ENCODE results near the gene TANC1. TPM values are rescaled to one million over a fixed set of nuclear protein-coding genes. Genes with fewer than 3 reads are reported as not detected.

The TANC1 gene
- total RNA-seq, 1 experiment from 2014 or later, result 2.5 TPM

DNA sequence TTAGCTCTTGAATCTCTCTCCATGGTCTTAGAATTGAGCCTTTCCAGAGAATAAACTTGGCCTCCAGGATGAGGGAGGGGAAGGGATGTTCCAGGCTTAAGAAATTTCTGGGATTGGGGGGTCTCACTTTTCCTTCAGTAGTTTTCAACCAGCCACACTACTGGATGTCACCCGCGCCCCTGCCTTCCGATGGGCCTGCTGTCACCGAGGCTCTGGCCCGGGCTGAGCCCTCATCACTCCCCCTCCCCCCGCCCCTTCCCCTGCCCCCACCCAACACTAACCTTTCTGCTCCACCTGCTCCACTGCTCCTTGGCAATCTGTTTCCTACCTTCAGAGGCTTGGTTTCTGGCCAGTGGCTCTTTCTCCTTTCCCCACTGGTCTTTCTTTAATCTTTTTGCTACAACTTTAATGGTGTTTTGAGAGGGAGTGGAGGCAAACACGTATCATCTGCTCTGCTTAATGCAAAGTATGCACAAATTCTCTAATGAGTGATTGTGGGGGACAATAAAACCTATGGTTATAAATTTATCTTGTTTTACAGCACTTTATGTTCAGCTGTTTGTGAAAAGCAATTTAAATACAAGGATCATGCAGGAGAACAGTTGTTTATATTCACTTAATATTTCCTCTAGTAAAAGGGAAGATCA, 162.9 kb downstream of the TANC1 start:
- Histone ChIP-seq H3K56ac (ENCODE audit: insufficient read length, low read depth, low read length) (no peak overlapping the region), H3K4me1 (ENCODE audit: insufficient read depth, low read length) (no peaks in the 10 kb centered on the region), H3K18ac (ENCODE audit: insufficient read length, low read depth, low read length) (no peak overlapping the region), H3K4me2 (ENCODE audit: insufficient read depth, insufficient read length, low read length) (no peak overlapping the region), H3K79me1 (ENCODE audit: insufficient read depth, low read depth, low read length, poor library complexity, severe bottlenecking) (no peaks in the 10 kb centered on the region), H3K9me3 (ENCODE audit: control insufficient read depth, low read depth, low read length) (no peaks in the 10 kb centered on the region), H3T11ph (ENCODE audit: low read length) (no peak overlapping the region), H4K8ac (replicated peaks; ENCODE audit: insufficient read length, low read depth, low read length) (no peak overlapping the region), H2BK5ac (ENCODE audit: insufficient read length, low read length) (no peak overlapping the region), H2BK120ac (ENCODE audit: low read depth, low read length, poor library complexity, severe bottlenecking) (no peak overlapping the region), H3K27me3 (ENCODE audit: insufficient read depth, low read length) (no peaks in the 10 kb centered on the region), H2AFZ (ENCODE audit: low read length) (no peak overlapping the region), H2BK12ac (ENCODE audit: insufficient read length, low read depth, low read length) (no peak overlapping the region), H3K9ac (ENCODE audit: extremely low read depth, insufficient read length, low read length) (no peak overlapping the region), H4K5ac (ENCODE audit: insufficient read length, low read depth, low read length) (no peak overlapping the region), H3K79me2 (ENCODE audit: insufficient read depth, low read length) (no peaks in the 10 kb centered on the region), H4K20me1 (ENCODE audit: control insufficient read depth, insufficient read depth, insufficient read length) (no peaks in the 10 kb centered on the region), H3K27ac (ENCODE audit: insufficient read length, low read depth, low read length) (no peak overlapping the region), H3K23me2 (ENCODE audit: insufficient read length, low read depth, low read length, poor library complexity, severe bottlenecking) (no peaks in the 10 kb centered on the region), H3K14ac (ENCODE audit: insufficient read depth, low read length) (no peak overlapping the region), H2AK5ac (ENCODE audit: insufficient read length, low read length) (no peak overlapping the region), H3K23ac (ENCODE audit: insufficient read length, low read depth, low read length) (no peak overlapping the region), H2BK15ac (ENCODE audit: low read depth, low read length) (no peak overlapping the region), H4K91ac (ENCODE audit: insufficient read length, low read depth, low read length) (no peak overlapping the region), H3K4ac (ENCODE audit: low read depth, low read length) (no peak overlapping the region), H2BK20ac (ENCODE audit: low read depth, low read length, poor library complexity, severe bottlenecking) (no peak overlapping the region)
- H3K9me3 Mint-ChIP-seq, result no peaks in the 10 kb centered on the region
- WGBS (ENCODE audit: extremely low coverage, insufficient read length, low lambda C conversion rate), result no CpG with 5 or more reads among the region's 7 CpGs
- no peak for DNase-seq
- H3K36me3 Mint-ChIP-seq (ENCODE audit: insufficient read depth in 1 of 3, low read depth in 3 of 3), result no peaks in the 10 kb centered on the region
- H3K27ac Mint-ChIP-seq, result no peak overlapping the region
- TF ChIP-seq, protein P1, sequence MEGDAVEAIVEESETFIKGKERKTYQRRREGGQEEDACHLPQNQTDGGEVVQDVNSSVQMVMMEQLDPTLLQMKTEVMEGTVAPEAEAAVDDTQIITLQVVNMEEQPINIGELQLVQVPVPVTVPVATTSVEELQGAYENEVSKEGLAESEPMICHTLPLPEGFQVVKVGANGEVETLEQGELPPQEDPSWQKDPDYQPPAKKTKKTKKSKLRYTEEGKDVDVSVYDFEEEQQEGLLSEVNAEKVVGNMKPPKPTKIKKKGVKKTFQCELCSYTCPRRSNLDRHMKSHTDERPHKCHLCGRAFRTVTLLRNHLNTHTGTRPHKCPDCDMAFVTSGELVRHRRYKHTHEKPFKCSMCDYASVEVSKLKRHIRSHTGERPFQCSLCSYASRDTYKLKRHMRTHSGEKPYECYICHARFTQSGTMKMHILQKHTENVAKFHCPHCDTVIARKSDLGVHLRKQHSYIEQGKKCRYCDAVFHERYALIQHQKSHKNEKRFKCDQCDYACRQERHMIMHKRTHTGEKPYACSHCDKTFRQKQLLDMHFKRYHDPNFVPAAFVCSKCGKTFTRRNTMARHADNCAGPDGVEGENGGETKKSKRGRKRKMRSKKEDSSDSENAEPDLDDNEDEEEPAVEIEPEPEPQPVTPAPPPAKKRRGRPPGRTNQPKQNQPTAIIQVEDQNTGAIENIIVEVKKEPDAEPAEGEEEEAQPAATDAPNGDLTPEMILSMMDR (conservative IDR thresholded peaks at IDR 0.05), result no peak
- H3K4me3 Mint-ChIP-seq, result no peak overlapping the region
- peaks cover 3 to 11% of the 10 kb centered on the region in 2 experiments for H3K4me1 Mint-ChIP-seq
- H3K27me3 Mint-ChIP-seq (ENCODE audit: low read depth), result no peaks in the 10 kb centered on the region
